Activated T-cell treated with anti-CD3 and anti-CD28 coated beads for 1 hour (primary cell): ENCODE measurements around the gene ZDHHC21.

ENCODE experiments used
- DNase-seq: peaks from one replicate; pipeline ENCODE4 v3.0.0-alpha.2; 2020; ENCODE audit warnings: low read depth

ZDHHC21 gene, protein sequence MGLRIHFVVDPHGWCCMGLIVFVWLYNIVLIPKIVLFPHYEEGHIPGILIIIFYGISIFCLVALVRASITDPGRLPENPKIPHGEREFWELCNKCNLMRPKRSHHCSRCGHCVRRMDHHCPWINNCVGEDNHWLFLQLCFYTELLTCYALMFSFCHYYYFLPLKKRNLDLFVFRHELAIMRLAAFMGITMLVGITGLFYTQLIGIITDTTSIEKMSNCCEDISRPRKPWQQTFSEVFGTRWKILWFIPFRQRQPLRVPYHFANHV

DNA sequence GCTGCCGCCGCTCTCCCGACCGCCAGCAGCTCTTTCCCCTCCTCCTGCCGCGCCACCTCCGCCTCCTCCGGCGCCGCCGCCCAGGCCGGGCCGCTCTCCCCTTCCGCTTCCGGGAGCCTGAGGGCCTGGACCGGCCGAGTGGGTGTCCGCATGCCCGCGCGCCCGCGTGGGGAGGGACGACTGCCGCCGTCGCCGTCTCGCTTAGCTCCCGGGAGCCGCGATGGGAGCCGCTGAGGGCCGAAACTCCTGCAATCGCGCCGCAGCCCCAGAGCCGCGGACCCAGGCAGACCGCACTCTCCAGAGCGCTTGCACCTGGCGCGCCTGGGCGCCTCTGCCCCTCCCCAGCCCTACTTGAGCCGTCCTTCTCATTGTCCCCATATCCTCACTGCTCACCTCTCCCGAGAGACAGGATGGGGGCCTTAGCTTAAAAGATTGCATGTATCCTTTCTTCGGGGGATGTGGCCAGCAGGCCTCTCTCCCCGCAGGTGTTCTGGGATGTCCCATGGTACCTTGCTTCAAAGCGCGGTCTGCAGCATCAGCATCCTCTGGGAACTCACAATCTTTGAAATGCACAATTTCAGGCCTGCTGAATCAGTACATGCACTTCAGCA, at the start of gene ZDHHC21:
TSS of gene ZDHHC21 (minus strand) at position 182 of the 611 bp plus-strand sequence. CDS start 19,092 bp downstream, outside the sequence.
- peak; percentile 31 for DNase-seq

DNA sequence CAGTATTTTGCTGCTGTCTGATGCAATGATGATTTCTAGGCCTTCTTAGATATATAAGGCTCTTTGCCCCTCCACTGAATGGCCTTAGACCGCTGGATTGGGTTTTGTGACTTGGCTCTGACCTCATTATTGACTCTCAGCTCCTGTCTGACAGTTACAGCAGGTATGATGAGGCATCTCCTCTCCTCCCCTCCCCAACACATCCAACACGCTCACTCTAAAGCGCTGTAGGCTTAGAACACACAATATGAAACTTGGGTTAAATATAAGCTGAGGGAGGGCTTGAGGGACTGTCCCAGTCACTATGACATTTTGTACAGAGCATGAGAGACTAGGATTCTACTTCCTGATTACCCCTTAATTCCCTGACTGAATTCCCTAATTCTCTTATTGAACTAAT, 48.1 kb upstream of the ZDHHC21 start:
- no peak for DNase-seq

DNA sequence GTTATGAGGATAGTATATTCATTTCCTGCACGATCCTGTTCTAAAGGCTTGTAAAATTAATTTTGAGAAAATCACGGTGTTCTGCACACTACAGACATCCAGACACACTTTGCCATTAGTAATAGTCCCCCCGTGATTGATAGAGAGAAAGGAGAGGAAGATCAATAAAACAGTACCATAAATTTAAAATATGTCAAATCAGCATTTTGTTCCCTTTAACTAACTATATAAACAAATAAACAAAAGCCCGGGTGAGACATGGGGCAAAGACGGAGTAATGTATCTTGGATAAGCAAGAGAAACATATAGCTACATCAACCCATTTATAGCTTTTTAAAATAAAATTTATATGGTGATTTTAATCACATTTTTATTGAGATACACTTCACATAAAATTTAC, 39.9 kb upstream of the ZDHHC21 start:
- no peak for DNase-seq

DNA sequence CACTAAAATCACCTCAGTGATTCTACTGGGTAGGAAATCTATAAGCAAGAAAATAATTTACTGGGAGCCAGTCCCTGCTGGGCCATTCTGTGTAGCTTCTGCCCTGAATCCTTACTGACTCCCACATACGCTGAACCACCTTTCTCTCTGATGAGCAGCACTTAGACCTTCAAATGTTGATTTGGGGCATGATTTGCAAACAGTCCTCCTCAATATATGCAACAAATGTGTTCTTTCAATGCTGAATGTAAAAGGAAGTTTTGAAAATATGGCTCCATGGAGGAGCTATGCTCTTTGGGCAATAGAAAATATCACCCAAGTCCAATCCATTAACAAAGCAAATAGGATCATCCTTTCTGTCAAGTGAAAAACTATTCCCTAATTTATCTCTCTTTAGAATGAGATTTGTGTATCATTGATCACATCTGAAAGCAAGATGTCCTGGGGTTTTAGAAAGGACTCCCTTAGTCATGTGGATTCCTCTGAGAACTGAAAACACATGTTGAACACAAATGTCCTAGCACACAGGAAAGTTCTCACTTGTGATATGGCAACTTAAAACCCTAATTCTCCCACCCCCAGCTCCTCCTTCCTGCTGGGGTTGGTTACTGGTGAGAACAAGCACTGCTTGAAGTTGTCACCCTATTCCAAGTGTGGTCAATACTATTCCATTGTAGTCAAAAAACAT, 38.2 kb upstream of the ZDHHC21 start:
- DNase-seq = no peak

DNA sequence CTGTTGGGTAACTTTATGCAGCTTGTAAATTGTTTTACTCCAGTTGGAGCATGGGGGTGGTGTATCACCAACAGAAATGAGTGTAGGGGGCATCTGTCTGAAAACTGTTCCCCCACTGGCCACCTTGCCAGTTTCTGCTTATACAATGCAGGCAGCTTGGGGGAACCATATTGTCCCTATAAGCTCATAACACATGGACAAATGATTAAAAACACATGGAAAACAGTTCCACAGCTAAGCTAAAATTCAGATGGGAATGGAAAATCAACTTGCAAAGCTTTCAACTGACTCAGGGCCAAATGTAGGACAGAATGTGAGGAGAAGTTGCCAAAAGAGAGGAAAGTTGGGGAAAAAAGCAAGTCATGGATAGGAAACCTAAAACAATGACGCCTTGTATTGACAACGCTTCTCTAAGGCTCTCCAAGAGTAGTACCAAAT, 37.2 kb upstream of the ZDHHC21 start:
- DNase-seq = no peak

DNA sequence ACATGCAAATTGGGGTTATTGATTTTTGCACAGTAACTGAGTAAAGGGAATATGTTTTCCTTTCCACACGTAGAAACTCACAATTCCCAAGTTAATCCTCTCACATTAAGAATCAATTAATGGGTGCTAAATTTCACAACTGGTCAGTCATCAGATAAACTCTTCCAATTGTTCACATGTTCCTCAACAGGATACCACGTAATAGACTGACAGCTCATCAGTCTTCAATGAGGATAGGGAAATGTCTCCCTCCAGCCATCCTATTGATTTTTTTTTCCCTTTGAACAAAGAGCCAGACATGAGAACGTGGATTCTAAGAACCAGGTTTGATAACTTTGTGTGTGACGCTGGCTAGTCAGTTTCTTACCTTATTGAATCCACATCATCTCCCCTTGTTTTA, 30.1 kb upstream of the ZDHHC21 start:
- DNase-seq = no peak

DNA sequence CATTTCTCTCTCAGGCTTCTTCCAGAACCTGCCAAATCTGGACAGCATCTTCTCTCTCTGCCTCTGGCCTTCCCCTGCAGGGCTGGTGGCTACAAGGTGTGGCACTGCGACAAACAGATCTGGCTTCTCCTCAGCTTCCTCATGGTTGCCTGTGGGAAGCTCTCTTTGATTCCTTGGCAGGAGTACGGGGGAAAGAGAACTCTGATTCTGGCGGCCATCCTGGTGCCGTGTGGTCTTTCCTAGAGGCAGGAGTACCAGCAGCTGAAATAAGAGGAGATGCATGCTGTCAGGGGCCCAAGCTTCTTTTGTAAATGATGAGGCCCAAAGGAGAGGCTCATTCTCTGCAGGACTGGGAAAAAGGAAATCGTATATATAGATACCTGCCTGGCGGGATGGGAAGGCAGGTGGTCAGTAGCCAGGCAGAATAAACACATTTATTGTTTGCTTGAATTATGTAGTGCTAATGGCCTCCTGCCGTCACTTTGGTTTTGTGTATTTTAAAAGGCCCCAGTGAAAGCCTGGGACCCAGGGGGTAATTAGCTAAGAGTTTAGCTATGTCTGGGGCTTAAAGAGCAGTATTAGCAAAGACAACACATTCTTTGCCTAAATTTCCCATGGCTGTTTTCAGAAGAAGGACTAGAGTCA, 29.3 kb upstream of the ZDHHC21 start, which contains the start of gene CER1:
TSS of gene CER1 (minus strand) at position 343 of the 645 bp plus-strand sequence. CDS start at position 282, 61 bp downstream.
- DNase-seq = no peak

DNA sequence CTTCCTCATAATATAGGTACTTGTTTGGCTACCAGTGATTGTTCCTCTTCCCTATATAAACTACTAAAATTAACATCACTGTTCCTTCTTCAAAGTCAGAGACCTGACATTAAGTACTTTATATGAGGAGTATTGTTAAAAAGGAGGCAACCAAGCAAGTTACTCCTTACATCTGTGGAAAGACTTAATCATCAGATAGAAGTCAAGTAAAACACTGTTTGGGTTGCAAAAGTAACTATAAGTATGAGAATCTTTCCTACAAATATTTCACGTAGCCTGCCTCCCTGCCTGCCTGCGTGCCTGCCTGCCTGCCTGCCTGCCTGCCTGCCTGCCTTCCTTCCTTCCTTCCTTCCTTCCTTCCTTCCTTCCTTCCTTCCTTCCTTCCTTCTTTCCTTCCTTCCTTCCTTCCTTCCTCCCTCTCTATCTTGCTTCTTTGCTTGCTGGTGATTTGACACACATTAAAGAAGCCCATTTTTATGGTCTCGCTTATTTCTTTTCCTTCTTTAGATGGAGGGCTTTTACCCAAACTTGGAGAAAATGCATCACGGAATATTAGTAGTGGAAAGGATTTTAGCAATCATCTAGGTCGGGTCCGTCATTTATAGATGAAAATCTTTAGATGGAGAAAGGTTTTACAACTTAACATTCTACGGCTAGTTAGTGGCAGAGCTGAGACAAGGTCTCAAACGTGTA, 26.1 kb upstream of the ZDHHC21 start:
- DNase-seq = no peak

DNA sequence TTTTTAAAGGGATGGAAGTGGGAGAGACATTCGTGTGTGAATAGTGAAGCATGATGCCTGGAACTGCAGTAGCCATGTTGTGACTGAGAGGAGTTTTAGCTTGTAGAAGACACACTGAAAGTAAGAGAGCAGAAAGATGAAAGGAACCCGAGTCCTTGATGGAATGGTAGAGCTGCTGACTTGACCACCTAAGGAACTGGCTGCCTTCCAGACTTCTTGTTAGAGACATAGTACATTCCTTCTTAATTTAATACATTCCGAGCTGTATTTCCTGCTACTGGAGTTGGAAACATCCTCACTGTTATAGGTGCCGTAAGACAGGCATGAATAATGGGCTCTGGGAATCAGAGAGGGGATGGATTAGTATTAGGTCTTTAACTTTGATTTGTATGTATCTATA, 21.9 kb upstream of the ZDHHC21 start:
- DNase-seq = no peak

DNA sequence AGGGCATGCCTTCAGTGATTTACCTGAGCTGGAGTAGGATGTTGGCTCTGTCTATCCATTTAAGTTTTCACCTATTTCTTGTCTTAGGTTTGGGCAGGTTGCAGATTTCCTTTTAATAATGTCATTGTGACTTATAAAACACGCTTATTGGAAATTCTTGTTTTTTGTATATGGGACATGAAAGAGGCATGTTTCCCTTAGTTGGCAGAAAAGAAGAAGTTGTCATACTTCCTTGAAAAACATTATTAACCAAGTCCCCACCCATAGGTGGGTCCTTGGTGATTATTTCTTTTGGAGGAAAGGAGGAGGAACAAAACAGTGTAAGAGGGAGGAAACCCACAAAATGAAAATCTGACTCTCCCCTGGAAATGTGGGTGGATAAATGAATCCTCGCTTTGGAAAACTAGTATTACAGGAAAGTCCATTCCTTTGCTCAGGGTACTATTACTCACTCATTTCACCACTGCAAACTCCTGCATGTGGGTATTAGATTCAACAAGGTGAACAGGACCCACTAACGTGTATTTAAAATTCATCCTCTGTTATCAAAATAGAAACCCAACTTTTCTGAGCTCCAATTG, 20.0 kb upstream of the ZDHHC21 start:
- no peak for DNase-seq

DNA sequence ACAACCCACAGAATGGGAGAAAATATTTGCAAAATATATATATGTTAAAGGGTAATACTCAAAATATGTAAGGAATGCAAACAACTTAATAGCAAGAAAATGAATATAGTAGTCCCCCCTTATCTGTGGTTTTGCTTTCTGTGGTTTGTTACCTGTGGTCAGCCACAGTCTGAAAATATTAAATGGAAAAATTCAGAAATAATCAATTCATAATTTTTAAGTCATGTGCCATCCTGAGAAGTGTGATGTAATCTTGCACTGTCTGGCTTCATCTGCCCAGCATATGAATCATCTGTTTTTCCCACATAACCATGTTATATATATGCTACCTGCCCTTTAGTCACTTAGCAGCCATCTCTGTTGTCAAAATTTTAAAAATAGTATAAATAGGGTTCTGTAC, 17.6 kb upstream of the ZDHHC21 start:
- DNase-seq = no peak

DNA sequence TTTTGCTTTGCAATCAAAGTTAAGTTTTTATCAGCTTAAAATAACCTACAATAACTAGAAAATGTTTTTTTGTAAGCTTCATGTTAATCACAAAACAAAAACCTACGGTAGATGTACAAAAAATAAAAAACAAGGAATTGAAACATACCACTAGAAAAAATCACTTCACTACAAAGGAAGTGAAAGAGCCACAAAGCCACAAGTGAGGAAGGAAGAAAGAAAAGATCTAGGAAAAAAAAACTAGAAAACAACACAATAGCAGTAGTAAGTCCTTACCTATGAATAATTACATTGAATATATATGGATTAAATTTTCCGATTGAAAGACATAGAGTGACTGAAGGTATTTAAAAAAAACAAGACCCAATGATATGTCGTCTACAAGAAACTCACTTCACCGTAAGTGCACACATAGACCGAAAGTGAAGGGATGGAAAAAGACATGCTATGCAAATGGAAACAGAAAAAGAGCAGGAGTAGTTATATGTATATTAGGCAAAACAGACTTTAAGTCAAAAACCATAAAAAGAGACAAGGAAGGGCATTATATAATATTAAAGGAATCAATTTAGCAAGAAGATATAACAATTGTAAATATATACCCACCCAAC, 13.4 kb upstream of the ZDHHC21 start:
- DNase-seq = no peak

DNA sequence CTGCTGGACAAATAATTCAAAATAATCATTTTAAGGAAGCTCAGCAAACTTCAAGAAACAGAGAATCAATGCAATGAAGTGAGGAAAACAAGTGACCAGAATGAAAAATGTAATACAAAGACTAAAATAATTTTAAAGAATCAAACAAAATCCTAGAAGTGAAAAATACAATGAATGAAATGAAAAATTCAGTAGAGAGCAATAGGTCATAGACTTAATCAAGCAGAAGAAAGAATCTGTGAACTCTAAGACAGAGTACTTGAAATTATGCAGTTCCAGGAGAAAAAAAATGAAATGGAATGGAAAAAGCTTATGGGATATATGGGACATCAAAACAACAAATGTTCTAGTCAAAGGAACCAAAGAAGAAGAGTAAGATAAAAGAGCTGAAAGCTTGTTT, 11.8 kb upstream of the ZDHHC21 start:
- no peak for DNase-seq

DNA sequence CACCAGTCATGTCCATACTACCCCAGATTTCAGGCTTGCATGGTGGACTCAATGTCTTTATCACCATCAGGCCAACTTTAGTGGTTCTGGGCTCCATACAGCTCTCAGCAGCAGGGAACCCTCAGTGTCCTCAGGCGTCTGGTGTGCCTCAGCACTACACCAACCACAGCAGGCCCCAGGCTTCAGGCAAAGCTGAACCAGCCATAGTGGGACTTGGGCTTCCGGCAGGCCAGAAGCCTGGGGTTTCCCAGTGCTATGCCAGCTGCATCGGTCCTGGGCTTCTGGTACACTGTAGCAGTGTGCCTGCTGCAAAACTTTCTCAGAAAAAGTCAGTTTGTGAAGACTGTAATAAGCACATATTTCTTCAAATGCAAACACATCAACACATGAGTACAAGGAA, 11.0 kb upstream of the ZDHHC21 start:
- DNase-seq = no peak

DNA sequence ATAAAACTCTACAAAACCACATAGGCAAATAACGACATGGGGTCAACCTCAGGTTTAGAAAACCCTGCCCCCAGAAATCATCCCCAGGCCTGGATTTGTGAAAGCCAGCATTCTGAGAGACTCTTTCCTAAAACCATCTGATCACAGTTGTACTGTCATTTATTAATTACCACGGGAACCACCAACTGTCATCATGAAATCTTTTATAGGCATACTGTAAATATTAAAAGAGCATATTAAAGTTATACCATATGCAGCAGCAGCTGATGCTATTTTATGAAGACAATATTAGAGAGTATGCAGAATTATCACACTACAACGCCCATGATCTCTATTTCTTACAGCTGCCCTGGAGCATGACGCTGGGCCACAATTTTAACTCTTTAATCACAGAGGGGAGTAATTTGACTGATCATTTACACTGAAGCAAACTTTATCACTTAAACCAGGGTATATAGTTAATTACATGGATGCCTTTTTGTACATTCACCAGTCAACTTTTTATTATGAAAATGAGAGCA, 9.0 kb upstream of the ZDHHC21 start:
- no peak for DNase-seq

DNA sequence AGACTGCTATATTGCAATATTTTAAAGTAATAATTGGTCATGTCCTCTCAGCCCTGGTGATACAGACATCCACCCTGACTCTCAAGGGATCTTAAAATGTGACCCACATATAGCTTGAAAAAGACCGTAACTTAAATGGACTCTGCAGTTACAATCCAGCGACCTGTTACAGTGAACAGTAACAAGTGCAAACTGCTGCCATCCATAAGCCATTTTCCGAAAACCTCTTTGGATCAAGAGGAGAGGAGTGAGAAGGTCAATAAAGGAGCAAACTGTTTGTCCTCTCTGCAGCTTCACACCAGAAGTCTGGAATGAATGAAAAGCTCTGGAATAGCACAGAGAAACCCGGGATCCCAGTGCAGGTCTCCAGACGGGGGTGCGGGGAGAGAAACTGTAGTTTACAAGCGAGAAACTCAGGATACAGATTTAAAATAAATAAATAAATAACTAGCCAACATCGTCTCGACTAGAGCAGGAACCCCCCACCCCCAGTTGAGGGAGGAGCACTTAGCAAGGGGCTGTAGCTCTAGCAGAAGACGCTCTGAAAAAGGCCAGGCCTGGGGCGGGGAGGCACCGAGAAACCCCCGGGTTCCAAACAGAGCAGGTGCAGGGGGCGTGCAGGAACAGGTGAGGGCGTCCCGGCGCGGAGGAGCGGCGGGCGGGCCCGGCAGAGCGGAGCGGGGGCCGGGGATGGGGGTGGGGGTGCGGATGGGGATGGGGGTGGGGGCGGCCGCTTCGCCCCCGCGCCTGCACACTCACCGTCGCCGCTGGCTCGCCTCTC, 572 bp downstream of the ZDHHC21 start:
- no peak for DNase-seq

DNA sequence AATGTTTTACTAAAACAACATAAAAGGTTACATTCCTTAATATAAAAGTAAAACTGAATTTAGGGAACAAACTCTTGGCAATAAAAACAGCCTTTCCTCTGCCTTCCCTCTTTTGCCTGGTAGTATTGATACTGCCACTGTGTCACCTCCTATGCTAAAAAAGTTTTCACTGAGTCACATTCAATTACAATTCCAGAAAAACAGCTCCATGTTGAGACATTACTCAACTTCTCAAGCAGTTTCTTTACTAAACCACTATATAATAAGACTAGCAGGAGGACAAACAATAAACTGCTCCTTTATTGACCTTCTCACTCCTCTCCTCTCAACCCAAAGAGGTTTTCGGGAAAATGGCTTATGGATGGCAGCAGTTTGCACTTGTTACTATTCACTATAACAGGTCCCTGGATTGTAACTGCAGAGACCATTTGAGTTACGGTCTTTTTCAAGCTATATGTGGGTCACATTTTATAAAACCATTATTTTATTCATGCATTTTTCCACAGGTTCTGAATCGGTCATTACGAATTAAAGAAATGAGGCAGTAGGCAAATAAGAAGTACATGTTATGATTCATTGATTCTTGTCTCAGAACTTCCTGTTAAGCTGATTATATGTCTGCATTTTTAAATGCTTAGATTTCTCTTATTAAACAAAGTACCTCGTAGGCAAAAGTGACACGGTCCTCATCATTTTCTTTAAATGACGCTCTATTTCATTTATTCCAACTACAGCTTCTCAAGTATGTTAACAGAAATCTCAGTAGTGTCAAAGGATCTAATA, 2.1 kb downstream of the ZDHHC21 start:
- no peak for DNase-seq

DNA sequence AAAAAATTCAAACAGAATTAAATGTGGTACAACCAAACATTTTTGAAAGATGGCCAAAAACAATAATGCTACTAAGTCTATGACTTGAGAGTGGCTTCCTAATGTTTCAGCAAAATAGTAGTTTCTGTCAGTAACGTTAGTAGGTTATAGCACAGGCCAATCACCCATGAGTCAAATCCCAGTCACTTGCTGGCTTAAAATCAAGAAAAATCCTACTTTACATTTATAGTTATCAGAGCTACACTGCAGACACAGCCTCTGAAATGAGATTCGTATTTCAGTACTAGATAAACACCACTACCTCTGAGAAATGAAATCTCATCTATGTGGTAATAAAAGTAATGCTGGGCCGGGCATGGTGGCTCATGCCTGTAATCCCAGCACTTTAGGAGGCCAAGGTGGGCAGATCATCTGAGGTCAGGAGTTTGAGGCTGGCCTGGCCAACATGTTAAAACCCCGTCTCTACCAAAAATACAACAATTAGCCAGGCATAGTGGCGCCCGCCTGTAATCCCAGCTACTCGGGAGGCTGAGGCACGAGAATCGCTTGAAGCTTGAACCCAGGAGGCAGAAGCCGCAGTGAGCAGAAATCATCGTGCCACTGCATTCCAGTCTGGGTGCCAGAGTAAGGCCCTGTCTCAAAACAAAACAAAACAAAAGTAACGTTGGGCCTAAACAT, 6.1 kb downstream of the ZDHHC21 start:
- DNase-seq = no peak

DNA sequence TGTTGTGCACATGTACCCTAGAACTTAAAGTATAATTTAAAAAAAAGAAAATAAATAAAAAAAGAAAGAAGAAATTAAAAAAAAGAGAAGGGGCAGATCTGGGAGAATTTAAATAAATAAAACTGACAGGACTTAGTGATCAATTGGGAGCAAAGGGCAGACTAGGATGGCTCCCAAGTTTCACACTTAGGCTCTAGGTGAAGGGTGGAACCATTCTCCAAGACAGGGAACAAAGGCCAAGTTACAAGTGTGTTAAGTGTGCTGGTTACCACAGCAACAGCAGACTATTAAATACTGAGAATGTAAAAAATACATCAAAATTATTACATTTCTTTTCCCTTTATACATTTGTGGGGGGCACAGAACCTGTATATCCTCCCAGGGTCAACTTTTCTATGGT, 7.1 kb downstream of the ZDHHC21 start:
- DNase-seq = no peak
